HEK293T (cell line): ENCODE measurements around the gene NOVA2.

Experiments
- CTCF ChIA-PET: fragments of 350-600 bp; formaldehyde crosslinking; extraction: SDS; loops from one replicate; lab custom pipeline; 2021; ENCODE audit warnings: antibody characterized with exemption, inconsistent platforms; lab: Yijun Ruan, JAX
- POLR2A ChIA-PET: fragments of 350-600 bp; formaldehyde crosslinking; extraction: SDS; loops from one replicate; lab custom pipeline; 2020; ENCODE audit warnings: antibody characterized with exemption, inconsistent platforms; lab: Yijun Ruan, JAX
- DNase-seq: peaks from one replicate; pipeline ENCODE4 v3.0.0; 2012; ENCODE audit warnings: mixed read lengths; ENCODE audit errors: extremely low spot score
- ARNT ChIP-seq: fragments of 450-650 bp; IDR thresholded peaks from 2 replicates; pipeline ENCODE4 v1.6.1; 2017; ENCODE audit warnings: mild to moderate bottlenecking
- BHLHE40 ChIP-seq: fragments of 450-650 bp; IDR thresholded peaks from 2 replicates; pipeline ENCODE4 v1.6.1; 2016; ENCODE audit warnings: mild to moderate bottlenecking, moderate library complexity, borderline replicate concordance
- CTBP1 ChIP-seq: fragments of 450-650 bp; IDR thresholded peaks from 2 replicates; pipeline ENCODE4 v1.6.1; 2016; ENCODE audit warnings: borderline replicate concordance
- ELF4 ChIP-seq: fragments of 450-650 bp; IDR thresholded peaks from 2 replicates; pipeline ENCODE4 v1.6.1; 2017; ENCODE audit warnings: antibody characterized with exemption
- FOXA1 ChIP-seq: fragments of 450-650 bp; IDR thresholded peaks from 2 replicates; pipeline ENCODE4 v1.6.1; 2016; ENCODE audit warnings: mild to moderate bottlenecking
- FOXK2 ChIP-seq: fragments of 450-650 bp; IDR thresholded peaks from 2 replicates; pipeline ENCODE4 v1.6.1; 2016; ENCODE audit warnings: mild to moderate bottlenecking
- FOXM1 ChIP-seq: fragments of 450-650 bp; IDR thresholded peaks from 2 replicates; pipeline ENCODE4 v1.6.1; 2017; ENCODE audit warnings: mild to moderate bottlenecking, borderline replicate concordance
- HDGF ChIP-seq: fragments of 450-650 bp; IDR thresholded peaks from 2 replicates; pipeline ENCODE4 v1.6.1; 2017; ENCODE audit warnings: antibody characterized with exemption, borderline replicate concordance
- L3MBTL2 ChIP-seq: fragments of 450-650 bp; conservative IDR thresholded peaks from 2 replicates; pipeline ENCODE4 v1.6.1; 2016; ENCODE audit warnings: mild to moderate bottlenecking
- LEF1 ChIP-seq: fragments of 450-650 bp; IDR thresholded peaks from 2 replicates; pipeline ENCODE4 v1.6.1; 2017; ENCODE audit warnings: mild to moderate bottlenecking, borderline replicate concordance
- NFRKB ChIP-seq: fragments of 450-650 bp; IDR thresholded peaks from 2 replicates; pipeline ENCODE4 v1.6.1; 2016; ENCODE audit warnings: mild to moderate bottlenecking, moderate library complexity
- PKNOX1 ChIP-seq: fragments of 450-650 bp; IDR thresholded peaks from 2 replicates; pipeline ENCODE4 v1.6.1; 2016
- SP1 ChIP-seq: fragments of 450-650 bp; IDR thresholded peaks from 2 replicates; pipeline ENCODE4 v1.6.1; 2017
- SUZ12 ChIP-seq: fragments of 450-650 bp; IDR thresholded peaks from 2 replicates; pipeline ENCODE4 v1.6.1; 2016; ENCODE audit warnings: mild to moderate bottlenecking
- TARDBP ChIP-seq: fragments of 450-650 bp; IDR thresholded peaks from 2 replicates; pipeline ENCODE4 v1.6.1; 2016
- ZNF384 ChIP-seq: fragments of 450-650 bp; IDR thresholded peaks from 2 replicates; pipeline ENCODE4 v1.6.1; 2016

NOVA2 gene

GRCh38 chr19:45913874-45914830, 59.5 kb downstream of the NOVA2 start, which contains the start of gene NANOS2:
TSS of gene NANOS2 (minus strand) at chr19:45914778. CDS start at chr19:45914693, 85 bp downstream.
- no peak for TF ChIP-seq L3MBTL2
- TF ChIP-seq HDGF, result no peak
- TF ChIP-seq BHLHE40, result no peak
- no peak for TF ChIP-seq FOXM1
- no peak for TF ChIP-seq FOXK2
- no peak for TF ChIP-seq ARNT
- no peak for TF ChIP-seq LEF1
- TF ChIP-seq FOXA1, result no peak
- ChIA-PET POLR2A (interaction anchor here (0.7 to 2.5 kb wide), 4 partner anchors 11 to 163 kb away, joined by 3 to 13 read pairs (median 4); partner anchors contain the start of genes CCDC61 and MYPOP), CTCF (interaction anchor here (0.6 to 2.4 kb wide), 3 partner anchors 11 to 119 kb away, joined by 3 to 12 read pairs (median 7); partner anchors contain the start of gene MYPOP)
- peak; percentile 58 for DNase-seq

GRCh38 chr19:45911291-45911690, 62.4 kb downstream of the NOVA2 start:
- ChIA-PET CTCF (no interaction called here), POLR2A (interaction anchor here (1.0 kb wide), 1 partner anchor 9 kb away, joined by 5 read pairs; the partner anchor contains the start of gene MYPOP)
- no peak for TF ChIP-seq FOXA1
- no peak for TF ChIP-seq ELF4
- TF ChIP-seq L3MBTL2, result no peak
- TF ChIP-seq FOXK2, result no peak
- no peak for TF ChIP-seq CTBP1
- no peak for TF ChIP-seq SP1
- TF ChIP-seq ZNF384, result no peak
- no peak for TF ChIP-seq BHLHE40
- no peak for DNase-seq

- ChIA-PET POLR2A (no interaction called here), CTCF (no interaction called here)
- no peak for TF ChIP-seq LEF1
- no peak for TF ChIP-seq PKNOX1
- TF ChIP-seq FOXM1, result no peak
- DNase-seq, result no peak
Observed at GRCh38 chr19:45908956-45909355, 64.7 kb downstream of the NOVA2 start.

GRCh38 chr19:45906221-45906620, 67.4 kb downstream of the NOVA2 start:
- DNase-seq, result no peak
- CTCF ChIA-PET, result interaction anchor here (0.8 kb wide), 1 partner anchor 23 kb away, joined by 3 read pairs; no protein-coding TSS in a partner anchor
- TF ChIP-seq ZNF384 (no peak), L3MBTL2 (no peak), CTBP1 (no peak), SUZ12 (no peak), NFRKB (no peak), PKNOX1 (no peak), TARDBP (no peak), BHLHE40 (no peak), FOXM1 (no peak), ELF4 (no peak), LEF1 (no peak), SP1 (no peak), HDGF (no peak), FOXA1 (no peak), FOXK2 (no peak), ARNT (no peak)
- POLR2A ChIA-PET, result interaction anchor here (1.1 kb wide), 1 partner anchor 90 kb away, joined by 4 read pairs; no protein-coding TSS in a partner anchor

- TF ChIP-seq FOXA1, result no peak
- TF ChIP-seq CTBP1, result no peak
- ChIA-PET POLR2A (interaction anchor here (1.1 kb wide), 1 partner anchor 91 kb away, joined by 4 read pairs; no protein-coding TSS in a partner anchor), CTCF (interaction anchor here (0.7 kb wide), 1 partner anchor 74 kb away, joined by 3 read pairs; no protein-coding TSS in a partner anchor)
- DNase-seq, result no peak
Observed at GRCh38 chr19:45905011-45905410, 68.7 kb downstream of the NOVA2 start.

- TF ChIP-seq L3MBTL2 (peak; percentile 67), FOXK2 (no peak), NFRKB (no peak), CTBP1 (peak; percentile 48; the same call in 1 of the 2 replicates)
- peak; percentile 100 for DNase-seq
- POLR2A ChIA-PET, result interaction anchor here (0.6 to 3.6 kb wide), 16 partner anchors 9 to 146 kb away, joined by 3 to 34 read pairs (median 6); partner anchors contain the start of genes CCDC61, FOXA3, IRF2BP1 and NANOS2
- CTCF ChIA-PET, result interaction anchor here (0.7 to 1.7 kb wide), 4 partner anchors 11 to 104 kb away, joined by 3 to 12 read pairs (median 3); partner anchors contain the start of genes FOXA3 and NANOS2
Observed at GRCh38 chr19:45902651-45903625, 70.7 kb downstream of the NOVA2 start.
